ENCODE measurements around the gene E2F2.

- TF ChIP-seq CTCF (IDR thresholded peaks at IDR 0.05; ENCODE audit: insufficient read depth, low read length, poor library complexity, severe bottlenecking) (no peak), EZH2phosphoT487 (conservative IDR thresholded peaks at IDR 0.05; ENCODE audit: low read length) (no peak)
Observed at GRCh38 chr1:23460519-23460918, 70.5 kb downstream of the E2F2 start.

Measured in SU-DHL-6 (cell line).